Loucy (cell line): Measurements from ENCODE around the gene CASK.

Source experiments
- H2AFZ ChIP-seq: fragments of 200-600 bp; sonication (generic); 2 replicates; pipeline ENCODE4 v1.6.0; 2016; ENCODE audit warnings: antibody characterized with exemption, mild to moderate bottlenecking, low read length, moderate library complexity
- H3F3A ChIP-seq: fragments of 200-600 bp; 2 replicates; pipeline ENCODE4 v1.6.0; 2016; ENCODE audit warnings: antibody characterized with exemption, low read depth, mild to moderate bottlenecking
- H3K27me3 ChIP-seq: fragments of 200-600 bp; sonication (generic); 2 replicates; pipeline ENCODE4 v1.6.1; 2014; ENCODE audit warnings: low read length, mild to moderate bottlenecking; ENCODE audit not compliant: insufficient read depth, poor library complexity, severe bottlenecking
- H3K36me3 ChIP-seq: fragments of 200-600 bp; sonication (generic); 2 replicates; pipeline ENCODE4 v1.6.1; 2016; ENCODE audit warnings: low read length; ENCODE audit not compliant: insufficient read depth
- H3K4me1 ChIP-seq: fragments of 200-600 bp; sonication (generic); 2 replicates; pipeline ENCODE4 v1.5.1; 2014; ENCODE audit warnings: low read length, mild to moderate bottlenecking; ENCODE audit not compliant: insufficient read depth, poor library complexity, severe bottlenecking
- H3K4me2 ChIP-seq: fragments of 200-600 bp; sonication (generic); 2 replicates; pipeline ENCODE4 v1.6.0; 2014; ENCODE audit warnings: antibody characterized with exemption, low read length, low read depth, mild to moderate bottlenecking; ENCODE audit not compliant: poor library complexity, severe bottlenecking
- H3K4me3 ChIP-seq: fragments of 200-600 bp; sonication (generic); 2 replicates; pipeline ENCODE4 v1.5.1; 2014; ENCODE audit warnings: low read length, mild to moderate bottlenecking, mixed read lengths; ENCODE audit not compliant: poor library complexity, severe bottlenecking
- H3K79me2 ChIP-seq: fragments of 200-600 bp; sonication (generic); 2 replicates; pipeline ENCODE4 v1.6.1; 2014; ENCODE audit warnings: low read length; ENCODE audit not compliant: insufficient read depth
- H3K9ac ChIP-seq: fragments of 200-600 bp; sonication (generic); 2 replicates; pipeline ENCODE4 v1.6.0; 2014; ENCODE audit warnings: mild to moderate bottlenecking, low read depth, low read length, moderate library complexity; ENCODE audit not compliant: poor library complexity, severe bottlenecking
- H3K9me2 ChIP-seq: fragments of 200-600 bp; sonication (generic); replicated peaks from 2 replicates; pipeline ENCODE4 v1.6.1; 2016; ENCODE audit warnings: low read depth, low read length, mixed read lengths
- H3K9me3 ChIP-seq: fragments of 200-600 bp; sonication (generic); 2 replicates; pipeline ENCODE4 v1.6.1; 2014; ENCODE audit warnings: mild to moderate bottlenecking, antibody characterized with exemption, low read length, low read depth; ENCODE audit not compliant: insufficient read depth
- H4K20me1 ChIP-seq: fragments of 200-600 bp; sonication (generic); 2 replicates; pipeline ENCODE4 v1.6.0; 2014; ENCODE audit warnings: antibody characterized with exemption, low read length, mild to moderate bottlenecking; ENCODE audit not compliant: insufficient read depth, poor library complexity, severe bottlenecking
- EZH2phosphoT487 ChIP-seq: fragments of 200-600 bp; IDR thresholded peaks from 2 replicates; pipeline ENCODE4 v1.6.1; 2018; ENCODE audit warnings: antibody characterized with exemption, mild to moderate bottlenecking, moderate library complexity, borderline replicate concordance
- TF ChIP-seq, protein P1 (sequence below): fragments of 200-600 bp; sonication (generic); conservative IDR thresholded peaks from 2 replicates; pipeline ENCODE4 v1.5.1; 2014; ENCODE audit warnings: mild to moderate bottlenecking, antibody characterized with exemption, low read length

The CASK gene

DNA sequence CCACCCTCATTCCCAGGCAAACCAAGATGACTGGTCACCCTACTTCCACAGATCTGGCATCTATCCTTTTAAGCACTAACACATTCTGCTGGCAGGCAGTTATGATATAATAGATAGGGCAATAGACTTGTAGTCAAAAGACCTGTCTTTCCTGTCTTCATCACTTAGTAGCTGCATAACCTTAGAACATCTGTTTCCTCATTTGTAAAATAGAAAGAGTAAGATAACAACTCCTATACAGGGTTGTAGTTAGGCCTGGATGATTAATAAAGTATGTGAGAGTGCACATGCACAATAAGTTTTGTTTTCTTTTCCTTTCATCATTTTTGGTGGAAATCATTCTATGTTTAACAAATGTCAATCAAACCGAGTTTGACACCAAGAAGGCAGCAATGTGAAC is 127.3 kb downstream of the CASK start:
- Histone ChIP-seq H3K4me2 (no peak overlapping the region), H3K36me3 (no peaks in the 10 kb centered on the region), H3K9ac (no peak overlapping the region), H3K4me3 (no peak overlapping the region), H3K9me3 (no peaks in the 10 kb centered on the region), H3K79me2 (peaks cover 13% of the 10 kb centered on the region; the same call in 1 of the 2 replicates), H3F3A (no peaks in the 10 kb centered on the region), H3K27me3 (no peaks in the 10 kb centered on the region), H3K9me2 (no peaks in the 10 kb centered on the region), H4K20me1 (no peaks in the 10 kb centered on the region), H2AFZ (no peak overlapping the region), H3K4me1 (peaks cover 3% of the 10 kb centered on the region)
- TF ChIP-seq, protein P1, sequence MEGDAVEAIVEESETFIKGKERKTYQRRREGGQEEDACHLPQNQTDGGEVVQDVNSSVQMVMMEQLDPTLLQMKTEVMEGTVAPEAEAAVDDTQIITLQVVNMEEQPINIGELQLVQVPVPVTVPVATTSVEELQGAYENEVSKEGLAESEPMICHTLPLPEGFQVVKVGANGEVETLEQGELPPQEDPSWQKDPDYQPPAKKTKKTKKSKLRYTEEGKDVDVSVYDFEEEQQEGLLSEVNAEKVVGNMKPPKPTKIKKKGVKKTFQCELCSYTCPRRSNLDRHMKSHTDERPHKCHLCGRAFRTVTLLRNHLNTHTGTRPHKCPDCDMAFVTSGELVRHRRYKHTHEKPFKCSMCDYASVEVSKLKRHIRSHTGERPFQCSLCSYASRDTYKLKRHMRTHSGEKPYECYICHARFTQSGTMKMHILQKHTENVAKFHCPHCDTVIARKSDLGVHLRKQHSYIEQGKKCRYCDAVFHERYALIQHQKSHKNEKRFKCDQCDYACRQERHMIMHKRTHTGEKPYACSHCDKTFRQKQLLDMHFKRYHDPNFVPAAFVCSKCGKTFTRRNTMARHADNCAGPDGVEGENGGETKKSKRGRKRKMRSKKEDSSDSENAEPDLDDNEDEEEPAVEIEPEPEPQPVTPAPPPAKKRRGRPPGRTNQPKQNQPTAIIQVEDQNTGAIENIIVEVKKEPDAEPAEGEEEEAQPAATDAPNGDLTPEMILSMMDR = no peak
- TF ChIP-seq EZH2phosphoT487 = no peak

DNA sequence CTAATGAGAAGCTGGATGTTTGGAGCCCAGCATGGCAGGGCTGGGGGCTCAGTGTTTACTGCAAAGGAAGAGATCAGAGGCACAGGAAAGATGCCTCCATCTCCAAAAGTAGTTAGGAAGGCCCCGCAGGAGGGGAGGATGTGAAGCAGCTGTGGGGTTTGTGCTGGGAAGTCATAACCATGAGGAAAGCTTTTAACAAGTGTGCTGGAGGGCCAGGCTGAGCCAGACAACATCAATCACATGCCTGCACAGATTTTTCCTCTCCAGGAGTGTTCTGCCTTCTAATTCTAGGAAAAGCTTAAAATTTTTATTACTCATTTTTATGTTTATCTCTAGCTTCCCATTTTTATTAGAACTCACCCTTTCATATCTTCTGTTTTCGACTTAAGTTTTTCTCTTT is 134.0 kb downstream of the CASK start:
- no peak overlapping the region for H3K9ac ChIP-seq
- H3K27me3 ChIP-seq = no peaks in the 10 kb centered on the region
- no peak overlapping the region for H3K4me3 ChIP-seq
- no peak overlapping the region for H2AFZ ChIP-seq
- H3K4me2 ChIP-seq = no peak overlapping the region
- no peaks in the 10 kb centered on the region for H3K9me3 ChIP-seq
- H3K36me3 ChIP-seq = peaks cover 17% of the 10 kb centered on the region; the same call in 1 of the 2 replicates
- H4K20me1 ChIP-seq = no peaks in the 10 kb centered on the region
- TF ChIP-seq, protein P1 = no peak
- TF ChIP-seq EZH2phosphoT487 = no peak
- no peaks in the 10 kb centered on the region for H3K9me2 ChIP-seq
- H3K79me2 ChIP-seq = peaks cover 4% of the 10 kb centered on the region; the same call in 1 of the 2 replicates
- H3F3A ChIP-seq = no peaks in the 10 kb centered on the region
- no peaks in the 10 kb centered on the region for H3K4me1 ChIP-seq

DNA sequence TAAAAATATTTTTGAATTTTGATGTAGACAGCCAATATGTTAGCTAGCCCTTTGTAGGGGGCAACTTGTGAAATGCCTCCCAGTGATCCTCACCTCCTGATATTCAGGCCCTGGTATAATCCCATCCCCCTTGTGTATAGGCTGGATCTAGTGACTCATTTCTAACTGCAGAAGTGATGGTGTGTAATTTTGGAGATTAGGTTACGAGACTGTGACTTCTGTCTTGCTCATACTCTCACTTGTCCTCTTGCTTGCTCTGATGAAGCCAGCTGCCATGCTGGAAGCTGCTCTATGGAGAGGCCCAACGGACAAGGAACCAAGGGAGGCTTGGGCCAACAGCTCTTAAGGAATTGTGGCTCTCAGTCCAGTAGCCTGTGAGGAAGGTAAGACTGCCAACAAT is 137.7 kb downstream of the CASK start:
- H3K79me2 ChIP-seq = no peaks in the 10 kb centered on the region
- H3K9ac ChIP-seq = no peak overlapping the region
- no peaks in the 10 kb centered on the region for H3K9me3 ChIP-seq
- no peaks in the 10 kb centered on the region for H3K9me2 ChIP-seq
- no peak overlapping the region for H3K4me2 ChIP-seq
- H3K4me1 ChIP-seq = no peaks in the 10 kb centered on the region
- no peaks in the 10 kb centered on the region for H3F3A ChIP-seq
- H3K36me3 ChIP-seq = peaks cover 23% of the 10 kb centered on the region; the same call in 1 of the 2 replicates
- no peak overlapping the region for H2AFZ ChIP-seq
- H3K27me3 ChIP-seq = no peaks in the 10 kb centered on the region
- no peaks in the 10 kb centered on the region for H4K20me1 ChIP-seq
- TF ChIP-seq, protein P1 = no peak
- no peak for TF ChIP-seq EZH2phosphoT487
- H3K4me3 ChIP-seq = no peak overlapping the region
